DOHH2 (cell line): ENCODE results near the gene MBD3L2.

Experiments
- CTCF ChIP-seq: fragments of 200-600 bp; sonication (generic); IDR thresholded peaks from one replicate; pipeline ENCODE4 v1.5.1; 2014; ENCODE audit warnings: antibody characterized with exemption, mild to moderate bottlenecking, low read depth, low read length; ENCODE audit not compliant: poor library complexity, severe bottlenecking
- EZH2phosphoT487 ChIP-seq: fragments of 200-600 bp; sonication (generic); IDR thresholded peaks from 2 replicates; pipeline ENCODE4 v1.6.1; 2017; ENCODE audit warnings: borderline replicate concordance, mild to moderate bottlenecking, antibody characterized with exemption, low read length, moderate library complexity, mixed read lengths

- TF ChIP-seq CTCF (peak; percentile 82), EZH2phosphoT487 (no peak)
Observed at GRCh38 chr19:7004313-7004931, 44.7 kb upstream of the MBD3L2 start.
